T-helper 9 cell (primary cell): ENCODE results near the gene TAP1.

Experiments used
- DNase-seq: peaks from one replicate; pipeline ENCODE4 v3.0.0-alpha.2; 2020

TAP1 gene

DNA sequence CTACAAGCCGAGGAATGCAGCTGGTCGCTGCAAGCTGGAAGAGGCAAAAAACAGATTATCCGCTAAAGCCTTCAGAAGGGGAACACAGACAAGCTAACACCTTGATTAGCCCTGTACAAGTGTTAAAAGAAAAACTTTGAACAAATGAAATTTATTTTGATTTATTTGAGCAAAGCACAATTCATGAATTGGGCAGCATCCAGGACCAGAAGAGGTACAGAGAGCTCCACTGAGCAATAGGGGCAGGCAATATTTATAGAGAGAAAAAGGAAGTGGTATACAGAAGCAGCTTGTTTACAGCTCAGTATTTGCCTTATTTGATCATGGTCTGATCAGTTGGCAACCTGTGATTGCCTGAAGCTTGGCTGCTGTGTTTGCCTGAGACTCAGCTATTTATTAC lies 54.3 kb downstream of the TAP1 start:
- no peak for DNase-seq

DNA sequence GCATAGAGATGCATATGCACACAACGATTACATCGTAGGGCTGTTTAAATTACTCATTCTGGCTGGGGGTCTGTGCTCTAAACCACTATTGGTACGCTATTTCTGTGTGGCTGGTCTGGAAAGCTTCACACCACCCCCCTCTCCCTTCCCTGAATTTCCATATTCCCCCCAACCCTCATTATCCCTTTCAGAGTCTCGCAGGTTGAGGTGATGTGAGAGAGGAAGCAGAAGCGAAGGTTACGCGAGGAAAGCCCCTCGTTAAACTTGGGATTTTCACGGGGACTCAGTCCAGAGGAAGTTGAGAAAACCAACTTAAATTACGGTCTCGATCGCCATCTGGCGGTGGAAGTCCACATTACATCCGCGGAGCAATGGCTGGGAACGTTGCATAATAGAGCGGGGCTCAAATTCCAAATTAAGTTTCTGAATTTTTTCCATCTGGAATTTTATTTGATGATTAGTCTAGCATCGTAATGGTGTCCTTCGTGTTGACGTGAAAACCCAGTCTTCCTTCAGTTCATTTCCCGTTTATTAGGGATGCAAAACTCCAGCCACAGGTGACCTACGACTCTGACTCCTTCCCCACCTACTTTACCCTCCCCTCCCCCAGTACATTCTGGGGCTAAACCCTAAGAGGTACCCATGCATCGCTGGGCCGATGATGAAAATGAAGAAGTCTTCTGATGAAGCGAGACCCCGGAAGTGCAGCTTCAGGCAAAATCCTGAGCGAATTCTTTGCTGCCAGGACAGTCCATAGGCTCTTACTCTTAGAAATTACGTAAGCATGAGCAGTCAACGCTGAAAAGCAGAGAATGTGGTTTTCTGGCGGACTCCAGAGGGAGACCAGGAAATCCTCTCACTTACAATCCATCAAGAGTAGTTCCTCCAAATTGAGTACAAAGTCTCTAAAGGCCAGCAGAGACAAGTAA lies 56.4 kb downstream of the TAP1 start:
- peak; percentile 80 for DNase-seq
